Measurements from ENCODE around the gene PARD3. TPM values are rescaled to one million over a fixed set of nuclear protein-coding genes. Genes with fewer than 3 reads are reported as not detected.

PARD3 gene
- total and polyA plus RNA-seq, 10 of the 15 experiments (the other 5 are each of a cell fraction or from before 2014, with no cell fraction given): 2.6 to 43.1 (median 13.9) TPM

DNA sequence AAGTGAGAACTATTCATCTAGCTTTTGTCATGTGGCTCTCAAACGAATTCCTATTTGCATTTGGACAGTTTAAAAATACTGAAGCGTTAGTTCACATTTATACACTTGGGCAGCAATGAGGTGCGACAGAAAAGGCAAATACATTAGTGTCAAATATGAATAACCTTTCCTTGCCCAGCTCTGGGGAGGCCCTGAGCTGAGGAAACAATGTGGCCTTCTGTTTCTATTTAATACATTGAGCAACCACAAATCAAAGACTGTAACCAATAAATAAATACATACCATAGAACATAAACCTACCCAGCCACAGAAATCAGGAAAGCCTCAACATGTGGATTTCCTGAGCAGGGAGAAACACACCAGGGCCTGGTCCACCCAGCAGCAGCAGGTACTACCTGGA is 585.2 kb downstream of the PARD3 start (continued):
- no peak for TF ChIP-seq E4F1 (IDR thresholded peaks at IDR 0.05; ENCODE audit: borderline replicate concordance, partially characterized antibody)
- TF ChIP-seq NFIC (IDR thresholded peaks at IDR 0.05; ENCODE audit: low read depth, low read length): no peak
- no peak for TF ChIP-seq MAX (IDR thresholded peaks at IDR 0.05; ENCODE audit: low read depth, low read length)

DNA sequence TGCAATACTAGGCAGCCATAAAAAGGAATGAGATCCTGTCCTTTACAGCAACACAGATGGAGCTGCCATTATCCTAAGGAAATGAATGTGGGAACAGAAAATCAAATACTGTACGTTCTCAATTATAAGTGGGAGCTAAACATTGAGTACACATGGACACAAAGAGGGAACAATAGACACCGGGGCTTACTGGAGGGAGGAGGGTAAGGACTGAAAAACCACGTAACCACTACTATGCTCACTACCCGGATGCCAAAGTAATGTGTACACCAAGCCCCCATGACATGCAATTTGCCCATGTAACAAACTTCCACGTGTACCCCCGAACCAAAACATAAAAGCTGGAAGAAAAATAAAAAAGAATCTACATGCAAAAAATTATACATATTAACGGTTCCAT is 587.0 kb downstream of the PARD3 start:
- WGBS (ENCODE audit: insufficient coverage, insufficient replicate concordance, low lambda C conversion rate, missing lambda C conversion rate): 16% methylated on average over 7 of the region's 7 CpGs
- no peak overlapping the region for H2AFZ ChIP-seq (ENCODE audit: control insufficient read depth, low read depth, low read length)
- SMC1A ChIA-PET (ENCODE audit: uncharacterized antibody, unreplicated experiment): interaction anchor here (0.7 to 6.5 kb wide), 8 partner anchors 9 to 147 kb away, joined by 3 to 38 read pairs (median 3); no protein-coding TSS in a partner anchor

More for the DNA sequence above, 587.0 kb downstream of the PARD3 start:
- TF ChIP-seq, protein P1, sequence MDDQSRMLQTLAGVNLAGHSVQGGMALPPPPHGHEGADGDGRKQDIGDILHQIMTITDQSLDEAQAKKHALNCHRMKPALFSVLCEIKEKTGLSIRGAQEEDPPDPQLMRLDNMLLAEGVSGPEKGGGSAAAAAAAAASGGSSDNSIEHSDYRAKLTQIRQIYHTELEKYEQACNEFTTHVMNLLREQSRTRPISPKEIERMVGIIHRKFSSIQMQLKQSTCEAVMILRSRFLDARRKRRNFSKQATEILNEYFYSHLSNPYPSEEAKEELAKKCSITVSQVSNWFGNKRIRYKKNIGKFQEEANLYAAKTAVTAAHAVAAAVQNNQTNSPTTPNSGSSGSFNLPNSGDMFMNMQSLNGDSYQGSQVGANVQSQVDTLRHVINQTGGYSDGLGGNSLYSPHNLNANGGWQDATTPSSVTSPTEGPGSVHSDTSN (IDR thresholded peaks at IDR 0.05; ENCODE audit: insufficient replicate concordance, low read depth, low read length): no peak
- TF ChIP-seq YY1 (IDR thresholded peaks at IDR 0.05; ENCODE audit: low read depth, low read length): no peak
- TF ChIP-seq PML (IDR thresholded peaks at IDR 0.05; ENCODE audit: low read length): no peak
- no peak for TF ChIP-seq POU2F2 (IDR thresholded peaks at IDR 0.05; ENCODE audit: borderline replicate concordance, low read depth, low read length)
- no peak for TF ChIP-seq TCF7 (IDR thresholded peaks at IDR 0.05; ENCODE audit: borderline replicate concordance)
- no peak for TF ChIP-seq ZZZ3 (IDR thresholded peaks at IDR 0.05; ENCODE audit: control insufficient read depth, insufficient read length, low read depth)
- no peak for TF ChIP-seq POLR2A (IDR thresholded peaks at IDR 0.05; ENCODE audit: low read depth, low read length)
- H3K9me3 ChIP-seq (replicated peaks; ENCODE audit: control insufficient read depth, insufficient read depth, low read length): no peaks in the 10 kb centered on the region
- ATAC-seq: no peak
- H3K4me2 ChIP-seq (ENCODE audit: control insufficient read depth, insufficient read depth): no peak overlapping the region
- H3K27ac ChIP-seq (ENCODE audit: control insufficient read depth, insufficient read depth): no peak overlapping the region
- POLR2A ChIA-PET: interaction anchor here (0.6 kb wide), 1 partner anchor 520 kb away, joined by 5 read pairs; no protein-coding TSS in a partner anchor
- FAIRE-seq: no peak
- no peaks in the 10 kb centered on the region for H4K20me1 ChIP-seq (ENCODE audit: control insufficient read depth, insufficient read depth)
- CTCF ChIA-PET: interaction anchor here (1.6 kb wide), 2 partner anchors 10 to 14 kb away, joined by 5 to 6 read pairs; no protein-coding TSS in a partner anchor
- no peak overlapping the region for H3K4me3 ChIP-seq
- intact Hi-C loops (cut with micrococcal nuclease; ENCODE audit: unreplicated experiment): no loop called here
- no peaks in the 10 kb centered on the region for H3K4me1 ChIP-seq (ENCODE audit: control insufficient read depth, insufficient read depth, low read length)
- no peaks in the 10 kb centered on the region for H3K36me3 ChIP-seq (ENCODE audit: control insufficient read depth in 2 of 2, insufficient read depth in 2 of 2, low read length in 1 of 2)
- no peak for DNase-seq (ENCODE audit: low read depth, low spot score)
- no peaks in the 10 kb centered on the region for H3K79me2 ChIP-seq (ENCODE audit: control insufficient read depth, insufficient read depth, low read length)
- in situ Hi-C loops (cut with MboI): no loop called here
- H3K9ac ChIP-seq (ENCODE audit: control insufficient read depth, insufficient read depth, low read length): no peak overlapping the region
- RAD21 ChIA-PET (ENCODE audit: unreplicated experiment): no interaction called here
- BruUV-seq (replicated peaks): no TSS peak
- no peaks in the 10 kb centered on the region for H3K27me3 ChIP-seq (replicated peaks in 1 of 2; ENCODE audit: control insufficient read depth in 2 of 2, insufficient read depth in 2 of 2, low read length in 1 of 2)

All from GM12878 (cell line).